ENCODE measurements around the gene DHX40. TPM values are rescaled to one million over a fixed set of nuclear protein-coding genes. Genes with fewer than 3 reads are reported as not detected.
"Not testable (repeated sequence)": the region's sequence is repeated elsewhere in the genome, so short reads cannot be mapped to it uniquely, and the experiment has no call there.

Gene DHX40
- total RNA-seq, 2 experiments from 2014 or later = 17.7 to 20.8 TPM

- DNase-seq = peak; percentile 71
Observed at GRCh38 chr17:59565959-59566324, 532 bp downstream of the DHX40 start.

GRCh38 chr17:59569151-59569550 lies 3.7 kb downstream of the DHX40 start:
- DNase-seq, ATAC-seq, POLR2A ChIA-PET: not testable (repeated sequence)

More at GRCh38 chr17:59565959-59566324, 532 bp downstream of the DHX40 start:
- ChIA-PET POLR2A (interaction anchor here (1.2 to 2.0 kb wide), 2 partner anchors 53 to 277 kb away, joined by 4 to 27 read pairs; partner anchors contain the start of gene CLTC), CTCF (interaction anchor here (0.9 to 1.6 kb wide), 4 partner anchors 44 to 263 kb away, joined by 3 to 7 read pairs (median 4); no protein-coding TSS in a partner anchor)
- Mint-ChIP-seq H3K27ac (peak overlapping the region; percentile 100), H3K27me3 (ENCODE audit: low read depth) (no peaks in the 10 kb centered on the region), H3K36me3 (ENCODE audit: low read depth) (peaks cover 15% of the 10 kb centered on the region), H3K4me1 (ENCODE audit: low read depth) (peaks cover 22% of the 10 kb centered on the region), H3K9me3 (ENCODE audit: insufficient read depth) (peaks cover 7% of the 10 kb centered on the region), H3K4me3 (peak overlapping the region; percentile 100)
- peak; percentile 77 for ATAC-seq

GRCh38 chr17:59572301-59572924 lies 7.0 kb downstream of the DHX40 start:
- peaks cover 10% of the 10 kb centered on the region for H3K36me3 Mint-ChIP-seq (ENCODE audit: low read depth)
- H3K4me1 Mint-ChIP-seq (ENCODE audit: low read depth) = peaks cover 4% of the 10 kb centered on the region
- ChIA-PET POLR2A (interaction anchor here (1.1 kb wide), 1 partner anchor 47 kb away, joined by 4 read pairs; the partner anchor contains the start of gene CLTC), CTCF (no interaction called here)
- ATAC-seq (no peak), DNase-seq (no peak)
- H3K27me3 Mint-ChIP-seq (ENCODE audit: low read depth) = no peaks in the 10 kb centered on the region
- H3K27ac Mint-ChIP-seq = no peak overlapping the region
- H3K4me3 Mint-ChIP-seq = no peak overlapping the region
- H3K9me3 Mint-ChIP-seq (ENCODE audit: insufficient read depth) = no peaks in the 10 kb centered on the region

More at GRCh38 chr17:59569151-59569550, 3.7 kb downstream of the DHX40 start:
- CTCF ChIA-PET; H3K4me3 Mint-ChIP-seq; H3K27me3 Mint-ChIP-seq (ENCODE audit: low read depth); H3K27ac Mint-ChIP-seq; H3K9me3 Mint-ChIP-seq (ENCODE audit: insufficient read depth): not testable (repeated sequence)
- Mint-ChIP-seq H3K36me3 (ENCODE audit: low read depth) (peaks cover 20% of the 10 kb centered on the region), H3K4me1 (ENCODE audit: low read depth) (peaks cover 25% of the 10 kb centered on the region)

- H3K27me3 Mint-ChIP-seq (ENCODE audit: low read depth); H3K4me3 Mint-ChIP-seq; CTCF ChIA-PET; H3K4me1 Mint-ChIP-seq (ENCODE audit: low read depth); H3K36me3 Mint-ChIP-seq (ENCODE audit: low read depth); H3K27ac Mint-ChIP-seq; DNase-seq; POLR2A ChIA-PET; H3K9me3 Mint-ChIP-seq (ENCODE audit: insufficient read depth); ATAC-seq: not testable (repeated sequence)
Observed at GRCh38 chr17:59584168-59584567, 18.8 kb downstream of the DHX40 start.

- POLR2A ChIA-PET = no interaction called here
Observed at GRCh38 chr17:59600169-59600568, 34.8 kb downstream of the DHX40 start.

GRCh38 chr17:59601130-59601529 lies 35.7 kb downstream of the DHX40 start:
- CTCF ChIA-PET = interaction anchor here (1.9 kb wide), 1 partner anchor 80 kb away, joined by 6 read pairs; no protein-coding TSS in a partner anchor
- Mint-ChIP-seq H3K27me3 (ENCODE audit: low read depth) (no peaks in the 10 kb centered on the region), H3K4me3 (no peak overlapping the region), H3K36me3 (ENCODE audit: low read depth) (peaks cover 23% of the 10 kb centered on the region), H3K4me1 (ENCODE audit: low read depth) (peaks cover 3% of the 10 kb centered on the region), H3K27ac (no peak overlapping the region), H3K9me3 (ENCODE audit: insufficient read depth) (no peaks in the 10 kb centered on the region)
- POLR2A ChIA-PET = interaction anchor here (0.6 to 1.7 kb wide), 2 partner anchors 18 to 21 kb away, joined by 3 to 12 read pairs; partner anchors contain the start of gene CLTC
- DNase-seq (no peak), ATAC-seq (no peak)

More at GRCh38 chr17:59600169-59600568, 34.8 kb downstream of the DHX40 start:
- ATAC-seq (no peak), DNase-seq (no peak)
- Mint-ChIP-seq H3K27me3 (ENCODE audit: low read depth) (no peaks in the 10 kb centered on the region), H3K27ac (peak overlapping the region; percentile 46), H3K9me3 (ENCODE audit: insufficient read depth) (no peaks in the 10 kb centered on the region), H3K4me1 (ENCODE audit: low read depth) (peaks cover 3% of the 10 kb centered on the region), H3K36me3 (ENCODE audit: low read depth) (peaks cover 17% of the 10 kb centered on the region), H3K4me3 (no peak overlapping the region)
- CTCF ChIA-PET = no interaction called here

GRCh38 chr17:59607061-59607460 lies 41.7 kb downstream of the DHX40 start:
- no peaks in the 10 kb centered on the region for H3K27me3 Mint-ChIP-seq (ENCODE audit: low read depth)
- H3K4me1 Mint-ChIP-seq (ENCODE audit: low read depth) = peaks cover 5% of the 10 kb centered on the region
- CTCF ChIA-PET = interaction anchor here (0.6 to 2.3 kb wide), 2 partner anchors 10 to 28 kb away, joined by 3 to 11 read pairs; no protein-coding TSS in a partner anchor
- H3K27ac Mint-ChIP-seq = no peak overlapping the region
- peaks cover 28% of the 10 kb centered on the region for H3K36me3 Mint-ChIP-seq (ENCODE audit: low read depth)
- POLR2A ChIA-PET = interaction anchor here (1.7 kb wide), 1 partner anchor 12 kb away, joined by 6 read pairs; the partner anchor contains the start of gene CLTC
- H3K4me3 Mint-ChIP-seq = no peak overlapping the region
- DNase-seq = no peak
- ATAC-seq = no peak
- H3K9me3 Mint-ChIP-seq (ENCODE audit: insufficient read depth) = no peaks in the 10 kb centered on the region

- H3K36me3 Mint-ChIP-seq (ENCODE audit: low read depth) = peaks cover 23% of the 10 kb centered on the region
- no peaks in the 10 kb centered on the region for H3K9me3 Mint-ChIP-seq (ENCODE audit: insufficient read depth)
- H3K27me3 Mint-ChIP-seq (ENCODE audit: low read depth) = no peaks in the 10 kb centered on the region
- H3K27ac Mint-ChIP-seq = no peak overlapping the region
- ATAC-seq = no peak
- POLR2A ChIA-PET = interaction anchor here (1.7 kb wide), 1 partner anchor 11 kb away, joined by 6 read pairs; the partner anchor contains the start of gene CLTC
- peaks cover 5% of the 10 kb centered on the region for H3K4me1 Mint-ChIP-seq (ENCODE audit: low read depth)
- H3K4me3 Mint-ChIP-seq = no peak overlapping the region
- peak; percentile 39 for DNase-seq
- CTCF ChIA-PET = interaction anchor here (2.3 kb wide), 1 partner anchor 10 kb away, joined by 11 read pairs; no protein-coding TSS in a partner anchor
Observed at GRCh38 chr17:59607817-59608403, 42.5 kb downstream of the DHX40 start.

- Mint-ChIP-seq H3K4me3 (no peak overlapping the region), H3K4me1 (ENCODE audit: low read depth) (peaks cover 9% of the 10 kb centered on the region), H3K9me3 (ENCODE audit: insufficient read depth) (no peaks in the 10 kb centered on the region), H3K36me3 (ENCODE audit: low read depth) (peaks cover 16% of the 10 kb centered on the region), H3K27ac (no peak overlapping the region), H3K27me3 (ENCODE audit: low read depth) (no peaks in the 10 kb centered on the region)
- POLR2A ChIA-PET = interaction anchor here (1.0 kb wide), 1 partner anchor 11 kb away, joined by 3 read pairs; no protein-coding TSS in a partner anchor
- ATAC-seq (no peak), DNase-seq (no peak)
- CTCF ChIA-PET = no interaction called here
Observed at GRCh38 chr17:59611503-59611902, 46.1 kb downstream of the DHX40 start.

GRCh38 chr17:59616253-59616920 lies 51.0 kb downstream of the DHX40 start:
- Mint-ChIP-seq H3K9me3 (ENCODE audit: insufficient read depth) (no peaks in the 10 kb centered on the region), H3K27ac (no peak overlapping the region), H3K27me3 (ENCODE audit: low read depth) (no peaks in the 10 kb centered on the region), H3K4me3 (no peak overlapping the region), H3K36me3 (ENCODE audit: low read depth) (peaks cover 18% of the 10 kb centered on the region), H3K4me1 (ENCODE audit: low read depth) (peaks cover 27% of the 10 kb centered on the region)
- ATAC-seq (no peak), DNase-seq (no peak)
- ChIA-PET POLR2A (no interaction called here), CTCF (interaction anchor here (1.9 kb wide), 1 partner anchor 9 kb away, joined by 11 read pairs; no protein-coding TSS in a partner anchor)

GRCh38 chr17:59617156-59617732 lies 51.8 kb downstream of the DHX40 start:
- no peak overlapping the region for H3K27ac Mint-ChIP-seq
- peaks cover 36% of the 10 kb centered on the region for H3K4me1 Mint-ChIP-seq (ENCODE audit: low read depth)
- ChIA-PET CTCF (interaction anchor here (1.2 to 1.9 kb wide), 2 partner anchors 10 to 175 kb away, joined by 3 to 11 read pairs; no protein-coding TSS in a partner anchor), POLR2A (interaction anchor here (1.9 to 3.2 kb wide), 2 partner anchors 52 to 347 kb away, joined by 4 to 27 read pairs; partner anchors contain the start of genes DHX40 and RNFT1)
- H3K36me3 Mint-ChIP-seq (ENCODE audit: low read depth) = peaks cover 23% of the 10 kb centered on the region
- H3K4me3 Mint-ChIP-seq = no peak overlapping the region
- H3K9me3 Mint-ChIP-seq (ENCODE audit: insufficient read depth) = no peaks in the 10 kb centered on the region
- ATAC-seq (no peak), DNase-seq (no peak)
- H3K27me3 Mint-ChIP-seq (ENCODE audit: low read depth) = no peaks in the 10 kb centered on the region
